ACC112 (cell line): ENCODE data around the gene FN1.
A peak's percentile ranks its signal among the peaks of the same experiment; 100 is the strongest.

ENCODE experiments used
- H2AFZ ChIP-seq: fragments of 200-600 bp; sonication (generic); one replicate; pipeline ENCODE4 v1.6.0; 2017; ENCODE audit warnings: antibody characterized with exemption, low read length; ENCODE audit not compliant: unreplicated experiment
- H3K27ac ChIP-seq: fragments of 200-600 bp; sonication (generic); 2 replicates; pipeline ENCODE4 v1.5.1; 2014; ENCODE audit warnings: low read depth, mild to moderate bottlenecking, antibody characterized with exemption, low read length, moderate library complexity
- H3K27me3 ChIP-seq: fragments of 200-600 bp; sonication (generic); 2 replicates; pipeline ENCODE4 v1.6.1; 2014; ENCODE audit warnings: mild to moderate bottlenecking, antibody characterized with exemption, low read length, moderate library complexity, mixed read lengths; ENCODE audit not compliant: insufficient read depth
- H3K36me3 ChIP-seq: fragments of 200-600 bp; sonication (generic); 2 replicates; pipeline ENCODE4 v1.6.1; 2016; ENCODE audit warnings: mild to moderate bottlenecking, antibody characterized with exemption, low read length, moderate library complexity, mixed read lengths; ENCODE audit not compliant: insufficient read depth
- H3K4me1 ChIP-seq: fragments of 200-600 bp; sonication (generic); one replicate; pipeline ENCODE4 v1.6.1; 2016; ENCODE audit warnings: low read length, mixed read lengths; ENCODE audit not compliant: insufficient read depth, unreplicated experiment, control insufficient read depth
- H3K4me3 ChIP-seq: fragments of 200-600 bp; sonication (generic); 2 replicates; pipeline ENCODE4 v1.5.1; 2014; ENCODE audit warnings: mild to moderate bottlenecking, low read depth, low read length
- H3K79me2 ChIP-seq: fragments of 200-600 bp; sonication (generic); one replicate; pipeline ENCODE4 v1.6.0; 2016; ENCODE audit warnings: low read length; ENCODE audit not compliant: control insufficient read depth, unreplicated experiment, insufficient read depth

Gene FN1

DNA sequence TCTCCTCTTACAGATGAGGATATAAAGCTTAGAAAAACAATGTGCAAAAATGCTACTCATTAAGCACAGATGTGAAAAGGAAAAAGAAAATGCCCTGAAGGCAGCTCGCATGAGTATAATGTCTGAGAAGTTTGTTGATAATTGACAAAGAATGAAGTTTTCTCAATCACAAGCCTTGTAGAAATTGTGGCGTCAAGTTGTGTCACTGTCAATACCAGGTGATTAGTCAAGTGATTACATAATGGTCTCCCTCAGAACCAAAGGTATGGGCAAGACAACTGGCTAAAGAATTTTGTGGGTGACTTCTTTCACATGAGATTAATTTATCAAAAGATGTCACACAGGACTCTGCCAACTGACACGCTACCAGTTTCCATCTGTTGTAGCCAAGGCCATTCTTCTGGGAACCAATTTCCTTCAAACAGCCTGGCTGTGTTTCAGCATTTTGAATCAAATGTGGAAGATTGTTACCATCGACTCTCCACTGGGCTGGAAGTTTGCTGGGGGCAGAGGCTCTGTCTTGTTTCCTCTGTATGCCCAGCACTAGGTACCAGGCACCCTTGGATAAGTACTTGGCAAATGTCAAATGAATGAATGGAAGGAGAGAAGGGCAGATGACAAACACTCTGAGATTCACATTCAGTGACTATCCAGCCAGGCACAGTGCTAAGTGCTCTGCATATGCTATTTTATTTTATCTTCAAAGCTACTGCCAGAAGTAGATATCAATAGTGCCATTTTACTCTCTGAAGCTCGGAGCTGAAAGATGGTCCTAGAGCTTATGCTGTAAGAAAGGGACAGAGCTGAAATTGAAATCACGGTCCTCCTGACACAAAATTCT is 5.9 kb upstream of the FN1 start:
- Histone ChIP-seq H2AFZ (no peak overlapping the region), H3K27me3 (no peaks in the 10 kb centered on the region), H3K36me3 (no peaks in the 10 kb centered on the region), H3K4me3 (no peak overlapping the region), H3K27ac (no peak overlapping the region), H3K79me2 (peaks cover 27% of the 10 kb centered on the region), H3K4me1 (peaks cover 37% of the 10 kb centered on the region)

DNA sequence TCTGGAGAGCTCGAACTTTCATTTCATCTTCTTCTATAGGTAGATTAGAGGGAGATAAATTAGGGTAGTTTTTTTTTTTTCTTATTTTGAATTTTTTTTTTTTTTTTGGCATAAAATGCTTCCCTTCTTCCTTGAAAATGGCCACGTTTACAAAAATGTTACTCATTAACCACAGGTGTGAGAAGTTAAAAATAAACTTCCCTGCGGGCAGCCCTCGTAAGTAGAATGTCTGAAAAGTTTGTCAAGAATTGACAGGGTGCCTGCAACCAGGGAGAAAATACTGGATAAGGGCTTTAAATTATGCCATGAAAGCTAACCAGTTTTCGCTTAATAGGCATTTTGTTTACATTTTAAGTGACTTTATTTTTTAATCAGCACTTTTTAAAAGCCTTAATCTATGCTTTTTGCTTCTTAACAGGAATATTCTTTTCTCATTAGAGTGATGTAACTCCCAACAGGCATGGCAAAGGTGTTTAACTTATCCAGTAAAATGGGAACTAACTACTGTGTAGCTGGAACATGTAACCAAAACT is 4.2 kb upstream of the FN1 start:
- Histone ChIP-seq H3K27me3 (no peaks in the 10 kb centered on the region), H3K4me3 (no peak overlapping the region), H3K79me2 (peaks cover 39% of the 10 kb centered on the region), H3K4me1 (peaks cover 37% of the 10 kb centered on the region), H2AFZ (peak overlapping the region; percentile 69), H3K27ac (peak overlapping the region; percentile 98), H3K36me3 (peaks cover 6% of the 10 kb centered on the region)

DNA sequence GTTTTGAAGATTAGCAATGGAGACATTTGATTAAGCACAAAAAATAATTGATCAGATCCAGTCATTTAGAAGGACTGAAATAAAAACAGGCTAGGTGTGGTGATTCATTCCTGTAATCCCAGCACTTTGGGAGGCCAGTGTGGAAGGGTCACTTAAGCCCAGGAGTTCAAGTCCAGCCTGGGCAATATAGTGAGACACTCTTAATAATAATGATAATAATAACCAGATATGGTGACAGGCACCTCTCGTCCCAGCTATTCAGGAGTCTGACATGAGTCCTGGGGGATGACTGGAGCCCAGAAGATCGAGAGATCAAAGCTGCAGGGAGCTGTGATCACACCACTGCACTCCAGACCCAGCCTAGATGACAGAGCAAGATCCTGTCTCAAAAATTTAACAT is 3.5 kb upstream of the FN1 start:
- Histone ChIP-seq H3K79me2 (peaks cover 45% of the 10 kb centered on the region), H3K4me3 (peak overlapping the region; percentile 79), H2AFZ (peak overlapping the region; percentile 69), H3K36me3 (peaks cover 12% of the 10 kb centered on the region), H3K27me3 (no peaks in the 10 kb centered on the region), H3K27ac (peak overlapping the region; percentile 98), H3K4me1 (peaks cover 37% of the 10 kb centered on the region)

DNA sequence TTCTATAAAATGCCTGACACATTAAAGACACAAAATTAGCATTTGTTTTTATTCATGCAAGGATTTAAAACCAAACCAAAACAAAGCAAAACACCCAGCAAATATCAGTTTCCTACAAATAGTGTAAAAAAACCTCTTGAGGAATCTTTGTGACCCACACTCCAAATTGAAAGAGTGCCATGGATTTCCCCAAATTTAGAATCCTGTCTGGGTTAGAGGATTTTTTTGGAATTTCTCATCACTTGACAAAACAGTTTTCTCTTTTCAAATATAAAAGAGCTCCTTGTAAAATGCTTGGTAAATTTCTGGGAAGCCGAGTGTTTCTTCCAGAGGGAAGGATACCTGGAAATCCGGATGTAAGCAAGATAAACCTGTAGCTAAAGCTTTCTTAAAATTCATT is 1.7 kb upstream of the FN1 start:
- Histone ChIP-seq H3K27me3 (no peaks in the 10 kb centered on the region), H3K4me3 (peak overlapping the region; percentile 79), H2AFZ (peak overlapping the region; percentile 53), H3K36me3 (peaks cover 28% of the 10 kb centered on the region), H3K79me2 (peaks cover 62% of the 10 kb centered on the region), H3K4me1 (peaks cover 37% of the 10 kb centered on the region), H3K27ac (peak overlapping the region; percentile 98)

DNA sequence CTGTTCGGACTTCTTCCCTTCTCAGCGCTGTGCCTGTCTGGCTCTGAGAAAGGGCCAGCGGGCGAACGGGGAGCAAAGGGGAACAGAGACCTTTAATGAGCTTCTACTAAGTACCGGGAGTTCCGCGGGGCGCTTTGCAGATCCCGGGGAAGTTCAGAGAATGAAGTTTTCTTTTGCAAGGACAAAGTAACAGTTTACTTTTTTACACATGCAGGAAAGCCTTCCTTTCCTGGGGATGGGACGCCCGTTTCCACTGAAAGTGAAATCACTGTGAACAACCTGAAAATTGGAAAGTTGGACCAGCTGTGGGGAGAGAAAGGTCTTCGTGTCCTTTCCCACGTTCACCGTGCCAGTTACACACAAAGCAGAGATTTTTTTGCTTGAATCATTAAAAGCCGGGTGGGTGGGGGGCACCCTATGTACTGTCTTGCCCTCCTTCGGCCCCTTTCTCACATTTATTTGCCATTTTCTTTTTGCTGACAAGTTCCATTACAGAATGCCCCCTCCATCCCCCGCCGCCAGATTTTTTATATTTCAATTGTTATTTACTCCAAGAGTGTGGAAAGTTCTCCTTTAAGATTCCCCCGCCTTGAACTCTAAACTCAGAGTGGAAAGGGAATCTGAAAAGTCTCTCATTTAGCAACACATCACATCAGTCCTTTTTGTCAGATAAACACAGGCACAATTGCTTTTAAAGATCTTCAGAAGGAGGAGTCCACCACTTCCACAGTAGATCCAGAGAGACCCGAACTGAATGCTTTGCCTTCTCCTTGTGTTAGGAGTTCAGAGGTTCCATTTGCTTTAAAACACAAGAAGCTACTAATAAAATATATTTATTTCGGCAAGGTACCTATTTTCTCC is 1.1 kb upstream of the FN1 start:
- H3K36me3 ChIP-seq: peaks cover 35% of the 10 kb centered on the region
- H3K4me1 ChIP-seq: peaks cover 42% of the 10 kb centered on the region
- peak overlapping the region; percentile 53 for H2AFZ ChIP-seq
- no peaks in the 10 kb centered on the region for H3K27me3 ChIP-seq
- H3K4me3 ChIP-seq: peak overlapping the region; percentile 79
- peak overlapping the region; percentile 98 for H3K27ac ChIP-seq
- peaks cover 69% of the 10 kb centered on the region for H3K79me2 ChIP-seq

DNA sequence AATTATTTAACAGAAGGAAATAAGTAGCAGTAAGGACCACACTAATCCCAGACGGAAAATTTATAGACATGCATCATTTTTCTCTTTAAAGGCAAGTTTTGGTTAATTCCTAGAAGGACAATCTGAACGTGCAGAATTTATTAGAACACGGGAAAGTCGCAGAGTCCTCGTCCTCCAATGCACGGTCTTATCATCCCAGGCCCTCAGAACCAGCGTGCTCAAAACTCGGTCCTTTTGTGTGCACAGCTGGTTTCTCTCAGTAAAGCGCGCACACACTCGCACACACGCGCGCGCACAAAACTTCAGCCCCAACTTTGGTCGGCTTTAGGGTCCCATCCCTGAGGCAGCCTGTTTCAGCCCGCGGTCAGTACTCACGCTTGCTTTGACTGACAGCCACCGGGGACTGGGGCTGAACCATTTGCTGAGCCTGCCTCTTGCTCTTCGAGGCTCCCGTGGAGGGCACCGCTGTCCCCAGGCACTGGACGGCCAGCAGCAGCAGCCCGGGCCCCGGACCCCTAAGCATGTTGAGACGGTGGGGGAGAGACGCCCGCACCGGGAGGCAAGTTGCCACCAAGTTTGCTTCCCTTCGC is 493 bp downstream of the FN1 start:
- peaks cover 49% of the 10 kb centered on the region for H3K36me3 ChIP-seq
- peak overlapping the region; percentile 95 for H3K27ac ChIP-seq
- H3K4me1 ChIP-seq: peaks cover 48% of the 10 kb centered on the region
- peaks cover 85% of the 10 kb centered on the region for H3K79me2 ChIP-seq
- H3K27me3 ChIP-seq: no peaks in the 10 kb centered on the region
- H2AFZ ChIP-seq: no peak overlapping the region
- peak overlapping the region; percentile 96 for H3K4me3 ChIP-seq

DNA sequence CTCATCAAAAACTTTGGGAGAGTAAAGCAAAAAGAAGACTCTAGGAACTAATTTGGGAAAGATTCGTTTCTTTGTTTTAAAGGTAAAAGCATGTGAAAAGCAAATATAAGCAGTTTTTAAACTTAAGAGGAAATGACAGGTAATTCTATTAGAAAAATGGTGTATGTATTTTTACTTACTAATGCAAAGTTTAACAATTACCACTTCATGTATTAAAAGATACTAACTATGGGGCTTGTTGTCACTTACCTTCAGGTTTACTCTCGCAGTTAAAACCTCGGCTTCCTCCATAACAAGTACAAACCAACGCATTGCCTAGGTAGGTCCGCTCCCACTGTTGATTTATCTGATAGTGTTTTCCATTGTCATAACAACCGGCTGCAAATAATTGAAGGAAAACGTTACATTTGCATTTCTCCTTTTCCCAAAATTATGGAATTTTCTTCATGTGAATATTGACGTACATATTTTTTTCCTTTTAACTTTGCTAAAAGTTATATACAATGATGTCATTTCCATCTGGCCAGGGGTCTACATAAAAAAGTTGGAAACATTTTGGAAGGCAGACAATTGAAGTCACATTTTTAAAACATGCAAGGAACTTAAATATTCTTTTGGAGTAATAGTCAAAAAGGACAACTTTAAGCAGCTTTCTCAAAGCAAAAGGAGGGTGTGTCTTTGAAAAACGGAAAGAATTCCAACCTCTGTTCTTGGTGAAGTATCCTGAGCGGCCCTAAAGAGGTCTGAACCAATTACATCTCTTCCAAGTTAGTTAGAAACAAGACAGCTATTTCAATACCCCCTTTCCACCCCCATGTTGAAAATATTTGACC is 1.2 kb downstream of the FN1 start:
- H3K36me3 ChIP-seq: peaks cover 56% of the 10 kb centered on the region
- H3K4me3 ChIP-seq: peak overlapping the region; percentile 96
- peak overlapping the region; percentile 95 for H3K27ac ChIP-seq
- no peak overlapping the region for H2AFZ ChIP-seq
- H3K79me2 ChIP-seq: peaks cover 91% of the 10 kb centered on the region
- H3K27me3 ChIP-seq: no peaks in the 10 kb centered on the region
- H3K4me1 ChIP-seq: peaks cover 48% of the 10 kb centered on the region

DNA sequence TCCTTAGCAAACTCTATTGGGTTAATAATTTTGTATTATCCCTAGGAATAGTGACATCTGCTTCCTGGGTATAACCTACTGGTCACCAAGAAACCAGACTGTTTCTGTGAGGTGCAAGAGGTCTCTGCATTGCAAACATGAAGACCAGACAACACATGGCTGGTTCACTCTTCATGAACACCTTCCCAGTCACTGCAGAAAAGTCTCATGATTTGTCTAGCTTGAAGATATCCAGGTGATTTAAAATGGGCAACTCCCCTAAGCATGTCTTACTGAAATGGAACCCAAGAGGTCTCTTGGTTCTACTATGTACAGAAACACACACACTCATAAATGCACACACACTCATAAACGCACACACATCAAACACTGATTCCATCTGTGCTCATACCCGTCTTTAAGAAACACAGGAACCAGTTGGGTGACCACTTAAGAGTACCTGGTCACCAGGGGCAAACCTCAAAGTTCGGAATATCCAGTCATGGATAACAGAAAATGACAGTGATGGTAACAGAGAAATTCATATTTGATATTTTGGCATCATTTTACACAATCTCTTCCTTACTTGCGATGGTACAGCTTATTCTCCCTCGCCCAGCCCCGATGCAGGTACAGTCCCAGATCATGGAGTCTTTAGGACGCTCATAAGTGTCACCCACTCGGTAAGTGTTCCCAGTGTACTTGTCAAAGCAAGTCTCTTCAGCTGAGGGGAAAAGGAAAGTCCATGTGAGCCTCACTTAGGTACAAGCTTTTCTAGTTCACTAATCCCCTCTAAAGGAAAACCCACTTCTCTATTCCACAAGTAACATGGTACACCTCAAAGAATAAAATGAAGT is 2.9 kb downstream of the FN1 start:
- H3K27me3 ChIP-seq: no peaks in the 10 kb centered on the region
- peaks cover 73% of the 10 kb centered on the region for H3K36me3 ChIP-seq
- H3K79me2 ChIP-seq: peaks cover 91% of the 10 kb centered on the region
- H3K27ac ChIP-seq: peak overlapping the region; percentile 95
- H3K4me1 ChIP-seq: peaks cover 44% of the 10 kb centered on the region
- H2AFZ ChIP-seq: no peak overlapping the region
- peak overlapping the region; percentile 96 for H3K4me3 ChIP-seq
